MCF 10A (cell line): ENCODE results near the gene NRG3. TPM values are rescaled to one million over a fixed set of nuclear protein-coding genes. Genes with fewer than 3 reads are reported as not detected.

Experiments
- BruUV-seq: library from RNA; stranded (reverse); fragments of 400-500 nt; replicated peaks from 2 replicates; lab custom pipeline; 2021; lab: Mats Ljungman, UMichigan
- CTCF ChIA-PET: fragments of 300-600 bp; sonication (Branson Sonifier 250); formaldehyde crosslinking; extraction: SDS; loops from one replicate; lab custom pipeline; 2021; ENCODE audit warnings: antibody characterized with exemption, inconsistent platforms; lab: Yijun Ruan, JAX
- POLR2A ChIA-PET: fragments of 300-600, 350-650 bp; sonication (Branson Sonifier 250); formaldehyde crosslinking; extraction: SDS; loops from one replicate; lab custom pipeline; 2020; ENCODE audit warnings: antibody characterized with exemption, inconsistent platforms; lab: Yijun Ruan, JAX
- DNase-seq: peaks from one replicate; pipeline ENCODE4 v3.0.0-alpha.2; 2018; ENCODE audit not compliant: unreplicated experiment
- H3K27ac Mint-ChIP-seq: one replicate; pipeline ENCODE4 v1.8.0; 2022; ENCODE audit warnings: mild to moderate bottlenecking, low read depth, mixed read lengths; ENCODE audit not compliant: unreplicated experiment
- H3K27me3 Mint-ChIP-seq: one replicate; pipeline ENCODE4 v1.8.0; 2022; ENCODE audit warnings: mixed read lengths; ENCODE audit not compliant: insufficient read depth, unreplicated experiment
- H3K36me3 Mint-ChIP-seq: one replicate; pipeline ENCODE4 v1.8.0; 2022; ENCODE audit warnings: mild to moderate bottlenecking, moderate library complexity, mixed read lengths; ENCODE audit not compliant: insufficient read depth, unreplicated experiment
- H3K4me1 Mint-ChIP-seq: one replicate; pipeline ENCODE4 v1.8.0; 2022; ENCODE audit warnings: mixed read lengths; ENCODE audit not compliant: insufficient read depth, unreplicated experiment
- H3K4me3 Mint-ChIP-seq: one replicate; pipeline ENCODE4 v1.8.0; 2022; ENCODE audit warnings: mild to moderate bottlenecking, moderate library complexity, mixed read lengths; ENCODE audit not compliant: unreplicated experiment
- H3K9me3 Mint-ChIP-seq: one replicate; pipeline ENCODE4 v1.8.0; 2022; ENCODE audit warnings: mixed read lengths; ENCODE audit not compliant: unreplicated experiment
- intact Hi-C: fragments of 100-400 bp; cut with micrococcal nuclease; formaldehyde crosslinking; loops from 2 replicates; pipeline ENCODE4 v1.14.1; 2022
- total RNA-seq: library from RNA; stranded (reverse); gene quantifications from 2 replicates; pipeline ENCODE4 v1.2.3, GENCODE V29; 2022
- TF ChIP-seq, protein P1 (sequence below): fragments of 200-600 bp; IDR thresholded peaks from one replicate; pipeline ENCODE4 v1.8.0; 2022; ENCODE audit warnings: antibody characterized with exemption, mild to moderate bottlenecking; ENCODE audit not compliant: unreplicated experiment

NRG3 gene
- total RNA-seq, 1 experiment from 2014 or later, result not detected

DNA sequence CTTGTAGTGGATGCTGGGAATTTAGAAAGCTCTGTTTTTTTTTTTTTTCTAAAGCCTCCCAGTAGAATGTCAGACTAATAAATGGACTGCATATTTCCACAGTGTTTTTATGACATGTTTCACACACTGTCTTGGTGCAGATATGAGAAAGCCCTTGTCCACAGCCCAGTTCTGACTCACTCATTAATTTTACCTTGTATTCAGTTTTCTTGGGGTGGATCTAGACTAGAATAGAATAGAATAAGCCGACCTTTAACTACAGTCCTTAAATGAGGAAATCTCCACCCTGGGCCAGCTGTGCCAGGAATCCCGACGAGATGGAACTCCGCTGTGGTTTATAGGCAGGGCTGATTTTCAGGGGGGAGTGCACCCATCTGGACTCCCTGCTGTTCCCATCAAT lies 274.7 kb downstream of the NRG3 start:
- ChIA-PET CTCF (interaction anchor here (0.6 to 1.4 kb wide), 10 partner anchors 13 to 1885 kb away, joined by 3 to 4 read pairs (median 3); no protein-coding TSS in a partner anchor), POLR2A (interaction anchor here (1.2 kb wide), 1 partner anchor 588 kb away, joined by 3 read pairs; no protein-coding TSS in a partner anchor)
- TF ChIP-seq, protein P1, sequence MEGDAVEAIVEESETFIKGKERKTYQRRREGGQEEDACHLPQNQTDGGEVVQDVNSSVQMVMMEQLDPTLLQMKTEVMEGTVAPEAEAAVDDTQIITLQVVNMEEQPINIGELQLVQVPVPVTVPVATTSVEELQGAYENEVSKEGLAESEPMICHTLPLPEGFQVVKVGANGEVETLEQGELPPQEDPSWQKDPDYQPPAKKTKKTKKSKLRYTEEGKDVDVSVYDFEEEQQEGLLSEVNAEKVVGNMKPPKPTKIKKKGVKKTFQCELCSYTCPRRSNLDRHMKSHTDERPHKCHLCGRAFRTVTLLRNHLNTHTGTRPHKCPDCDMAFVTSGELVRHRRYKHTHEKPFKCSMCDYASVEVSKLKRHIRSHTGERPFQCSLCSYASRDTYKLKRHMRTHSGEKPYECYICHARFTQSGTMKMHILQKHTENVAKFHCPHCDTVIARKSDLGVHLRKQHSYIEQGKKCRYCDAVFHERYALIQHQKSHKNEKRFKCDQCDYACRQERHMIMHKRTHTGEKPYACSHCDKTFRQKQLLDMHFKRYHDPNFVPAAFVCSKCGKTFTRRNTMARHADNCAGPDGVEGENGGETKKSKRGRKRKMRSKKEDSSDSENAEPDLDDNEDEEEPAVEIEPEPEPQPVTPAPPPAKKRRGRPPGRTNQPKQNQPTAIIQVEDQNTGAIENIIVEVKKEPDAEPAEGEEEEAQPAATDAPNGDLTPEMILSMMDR, result no peak
- Mint-ChIP-seq H3K4me3 (no peak overlapping the region), H3K9me3 (peaks cover 14% of the 10 kb centered on the region), H3K4me1 (peaks cover 20% of the 10 kb centered on the region), H3K27ac (no peak overlapping the region), H3K27me3 (no peaks in the 10 kb centered on the region), H3K36me3 (no peaks in the 10 kb centered on the region)
- no peak for DNase-seq
- no TSS peak for BruUV-seq
- intact Hi-C loops, result loop anchor here (5.0 kb wide), 1 partner anchor 818 kb away; no protein-coding TSS in a partner anchor

DNA sequence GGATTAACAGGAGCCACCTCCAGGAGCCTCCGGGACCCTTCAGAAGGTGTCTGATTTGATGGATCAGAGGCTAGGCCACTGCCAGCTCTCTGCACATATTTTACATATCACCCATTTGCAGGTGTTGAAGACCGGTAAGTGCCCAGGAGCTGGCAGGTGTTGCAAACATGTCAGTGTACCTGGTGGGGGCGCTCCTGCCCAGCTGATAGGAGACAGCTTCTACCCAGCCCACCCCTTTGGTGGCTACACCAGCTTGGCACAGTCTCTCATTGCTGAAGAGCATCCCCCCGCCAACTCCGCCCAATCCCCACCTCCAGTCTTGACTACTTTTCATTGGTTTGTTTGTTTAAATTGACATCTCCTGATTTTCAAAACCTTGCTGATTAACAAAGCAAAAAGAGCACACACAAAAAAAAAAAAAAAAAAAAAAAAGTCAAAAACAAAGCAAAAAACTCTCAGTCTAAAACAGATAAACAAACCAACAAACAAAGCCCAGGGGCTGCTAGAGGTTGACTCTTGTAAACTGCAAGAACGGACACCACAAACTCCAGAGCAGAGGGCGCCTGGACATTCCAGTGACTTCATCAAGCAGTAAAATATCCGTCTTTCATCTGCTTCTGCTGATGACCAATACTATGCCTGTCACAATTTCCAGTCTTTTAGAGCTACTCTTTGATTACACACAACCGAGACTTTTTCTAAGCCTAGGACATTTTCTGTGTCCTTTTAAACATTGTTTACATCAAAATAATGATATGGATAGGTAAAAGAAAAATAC lies 275.3 kb downstream of the NRG3 start:
- Mint-ChIP-seq H3K27me3 (no peaks in the 10 kb centered on the region), H3K4me3 (no peak overlapping the region), H3K9me3 (peaks cover 14% of the 10 kb centered on the region), H3K36me3 (no peaks in the 10 kb centered on the region), H3K27ac (no peak overlapping the region), H3K4me1 (peaks cover 20% of the 10 kb centered on the region)
- TF ChIP-seq, protein P1, result peak; percentile 22
- ChIA-PET POLR2A (no interaction called here), CTCF (interaction anchor here (0.6 to 1.4 kb wide), 5 partner anchors 10 to 1783 kb away, joined by 3 to 4 read pairs (median 4); no protein-coding TSS in a partner anchor)
- peak; percentile 65 for DNase-seq
- BruUV-seq, result no TSS peak
- intact Hi-C loops, result loop anchor here (5.0 kb wide), 1 partner anchor 817 kb away; no protein-coding TSS in a partner anchor

DNA sequence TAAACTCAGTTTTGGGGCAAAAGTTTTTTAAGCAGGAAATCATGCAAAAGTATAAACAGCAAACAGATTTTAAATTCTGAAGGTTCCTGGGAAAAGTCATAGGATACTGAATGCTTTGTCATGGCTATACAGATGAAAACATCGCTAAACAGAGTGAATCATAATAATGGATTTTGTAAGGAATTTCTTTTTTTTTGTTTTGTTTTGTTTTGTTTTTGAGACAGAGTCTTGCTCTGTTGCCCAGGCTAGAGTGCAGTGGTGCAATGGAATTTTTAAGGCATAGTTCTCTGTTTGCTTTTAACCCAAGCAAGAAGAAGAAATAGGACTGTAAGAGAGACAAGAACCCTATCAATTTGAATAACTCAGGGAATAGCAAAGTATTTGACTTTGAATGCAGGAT lies 285.3 kb downstream of the NRG3 start:
- Mint-ChIP-seq H3K36me3 (no peaks in the 10 kb centered on the region), H3K9me3 (no peaks in the 10 kb centered on the region), H3K27ac (no peak overlapping the region), H3K27me3 (no peaks in the 10 kb centered on the region), H3K4me1 (no peaks in the 10 kb centered on the region), H3K4me3 (no peak overlapping the region)
- TF ChIP-seq, protein P1, result no peak
- BruUV-seq, result no TSS peak
- no peak for DNase-seq
- POLR2A ChIA-PET, result no interaction called here
- intact Hi-C loops, result no loop called here
- CTCF ChIA-PET, result interaction anchor here (0.6 kb wide), 1 partner anchor 10 kb away, joined by 4 read pairs; no protein-coding TSS in a partner anchor

DNA sequence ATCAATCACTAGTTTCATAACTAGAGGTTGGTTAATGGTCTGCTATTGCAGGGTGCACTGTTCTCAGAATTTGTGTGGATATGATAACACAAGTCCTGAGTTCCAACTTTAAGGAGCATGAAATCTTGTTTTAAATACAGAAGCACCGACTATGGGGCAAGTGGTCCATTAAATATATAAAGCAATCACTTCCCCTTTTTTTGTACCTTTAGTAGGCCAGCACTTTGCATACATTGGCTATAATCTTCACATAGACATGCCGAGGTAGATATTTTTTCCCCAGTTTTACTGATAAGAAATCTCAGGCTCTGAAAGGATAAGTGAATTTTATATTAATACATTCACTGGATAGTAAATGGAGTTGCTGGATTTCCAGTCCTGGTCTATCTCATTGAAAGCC lies 286.3 kb downstream of the NRG3 start:
- Mint-ChIP-seq H3K9me3 (no peaks in the 10 kb centered on the region), H3K36me3 (no peaks in the 10 kb centered on the region), H3K27ac (no peak overlapping the region), H3K27me3 (no peaks in the 10 kb centered on the region), H3K4me1 (no peaks in the 10 kb centered on the region), H3K4me3 (no peak overlapping the region)
- ChIA-PET CTCF (interaction anchor here (0.6 kb wide), 2 partner anchors 218 to 712 kb away, joined by 3 read pairs; no protein-coding TSS in a partner anchor), POLR2A (interaction anchor here (0.6 kb wide), 1 partner anchor 16 kb away, joined by 3 read pairs; no protein-coding TSS in a partner anchor)
- intact Hi-C loops, result no loop called here
- BruUV-seq, result no TSS peak
- TF ChIP-seq, protein P1, result no peak
- no peak for DNase-seq
